GM12878 (cell line): ENCODE data around the gene BCOR. TPM values are rescaled to one million over a fixed set of nuclear protein-coding genes. Genes with fewer than 3 reads are reported as not detected.

Experiments
- ATAC-seq: fragments of 200-7000 bp; cut with Tn5 transposase; 3 replicates; pipeline ENCODE4 v1.9.1; 2020; ENCODE audit warnings: mild to moderate bottlenecking, moderate library complexity
- BruUV-seq: library from RNA; stranded (reverse); fragments of 400-500 nt; replicated peaks from 2 replicates; lab custom pipeline; 2021; lab: Mats Ljungman, UMichigan
- CTCF ChIA-PET: fragments of 300-600 bp; sonication (Branson Sonifier 250); formaldehyde crosslinking; extraction: SDS; loops from one replicate; lab custom pipeline; 2021; ENCODE audit warnings: inconsistent platforms; lab: Yijun Ruan, JAX
- POLR2A ChIA-PET: fragments of 350-600 bp; formaldehyde crosslinking; extraction: SDS; loops from one replicate; lab custom pipeline; 2021; ENCODE audit warnings: inconsistent platforms; lab: Charles Lee
- RAD21 ChIA-PET: fragments of 300-600 bp; sonication (Branson Sonifier 250); formaldehyde crosslinking; loops from one replicate; lab custom pipeline; 2023; ENCODE audit warnings: antibody characterized with exemption; ENCODE audit not compliant: unreplicated experiment; lab: Charles Lee
- SMC1A ChIA-PET: fragments of 300-600 bp; sonication (Branson Sonifier 250); formaldehyde crosslinking; loops from one replicate; lab custom pipeline; 2023; ENCODE audit not compliant: unreplicated experiment, uncharacterized antibody; lab: Charles Lee
- DNase-seq: peaks from one replicate; pipeline ENCODE4 v3.0.0-alpha.2; 2011; ENCODE audit warnings: low read depth, low spot score
- FAIRE-seq: peaks from 3 replicates; lab custom pipeline; 2011; peaks lifted over from hg19 to GRCh38; lab: Jason Lieb, UNC
- H2AFZ ChIP-seq: 2 replicates; pipeline ENCODE4 v1.6.0; 2011; ENCODE audit warnings: low read depth, low read length, control low read depth; ENCODE audit not compliant: control insufficient read depth
- H3K27ac ChIP-seq: 2 replicates; pipeline ENCODE4 v1.5.1; 2011; ENCODE audit warnings: control low read depth; ENCODE audit not compliant: control insufficient read depth, insufficient read depth
- H3K27me3 ChIP-seq, 2 experiments: replicated peaks in 1 of 2; 2 replicates each; pipeline versions ENCODE4 v1.6.0 to v1.6.1; 2011; ENCODE audit warnings: low read length in 1 of 2; ENCODE audit not compliant: control insufficient read depth in 2 of 2, insufficient read depth in 2 of 2
- H3K36me3 ChIP-seq, 2 experiments: 2 replicates each; pipeline ENCODE4 v1.5.1; 2011; ENCODE audit warnings: low read length in 1 of 2; ENCODE audit not compliant: control insufficient read depth in 2 of 2, insufficient read depth in 2 of 2
- H3K4me1 ChIP-seq: 2 replicates; pipeline ENCODE4 v1.6.1; 2011; ENCODE audit warnings: mild to moderate bottlenecking, low read length, moderate library complexity, mixed read lengths; ENCODE audit not compliant: control insufficient read depth, insufficient read depth
- H3K4me2 ChIP-seq: 2 replicates; pipeline ENCODE4 v1.6.0; 2011; ENCODE audit warnings: control low read depth; ENCODE audit not compliant: control insufficient read depth, insufficient read depth
- H3K4me3 ChIP-seq: fragments of 200-600 bp; sonication (generic); 2 replicates; pipeline ENCODE4 v1.5.1; 2016
- H3K79me2 ChIP-seq: 2 replicates; pipeline ENCODE4 v1.6.0; 2011; ENCODE audit warnings: low read length; ENCODE audit not compliant: control insufficient read depth, insufficient read depth
- H3K9ac ChIP-seq: 2 replicates; pipeline ENCODE4 v1.8.0; 2011; ENCODE audit warnings: low read length, control low read depth, mixed read lengths; ENCODE audit not compliant: control insufficient read depth, insufficient read depth
- H3K9me3 ChIP-seq: replicated peaks from 3 replicates; pipeline ENCODE4 v1.5.1; 2011; ENCODE audit warnings: mild to moderate bottlenecking, low read length; ENCODE audit not compliant: control insufficient read depth, insufficient read depth
- H4K20me1 ChIP-seq: 2 replicates; pipeline ENCODE4 v1.6.0; 2011; ENCODE audit not compliant: control insufficient read depth, insufficient read depth
- BHLHE40 ChIP-seq, 2 experiments: fragments of 450-650 bp in 1 of 2; IDR thresholded peaks; 2 replicates each; pipeline ENCODE4 v1.6.1; 2011 to 2017; ENCODE audit warnings: low read depth in 2 of 2, borderline replicate concordance in 1 of 2, improper control_type of control experiment in 1 of 2, low read length in 1 of 2, mild to moderate bottlenecking in 1 of 2
- CBFB ChIP-seq: IDR thresholded peaks from 2 replicates; pipeline ENCODE4 v1.6.1; 2016; ENCODE audit warnings: antibody characterized with exemption, low read depth
- E2F4 ChIP-seq: IDR thresholded peaks from 2 replicates; pipeline ENCODE4 v1.6.1; 2012; ENCODE audit warnings: low read depth, low read length, improper control_type of control experiment
- JUND ChIP-seq: IDR thresholded peaks from 2 replicates; pipeline ENCODE4 v1.6.1; 2012; ENCODE audit warnings: low read depth, mild to moderate bottlenecking, low read length, improper control_type of control experiment, moderate library complexity
- MTA3 ChIP-seq: IDR thresholded peaks from 2 replicates; pipeline ENCODE4 v1.6.1; 2012; ENCODE audit warnings: low read length, inconsistent platforms, borderline replicate concordance
- NRF1 ChIP-seq: conservative IDR thresholded peaks from 2 replicates; pipeline ENCODE4 v1.6.1; 2011; ENCODE audit warnings: mild to moderate bottlenecking, low read depth, low read length, improper control_type of control experiment
- SMAD1 ChIP-seq: fragments of 450-650 bp; IDR thresholded peaks from 2 replicates; pipeline ENCODE4 v1.6.1; 2018; ENCODE audit warnings: mild to moderate bottlenecking, low read depth; ENCODE audit not compliant: partially characterized antibody
- STAT1 ChIP-seq: fragments of 450-650 bp; conservative IDR thresholded peaks from 2 replicates; pipeline ENCODE4 v1.6.1; 2014; ENCODE audit warnings: antibody characterized with exemption, mild to moderate bottlenecking
- ZBED1 ChIP-seq: IDR thresholded peaks from 2 replicates; pipeline ENCODE4 v1.6.1; 2016; ENCODE audit warnings: borderline replicate concordance
- ZNF207 ChIP-seq: fragments of 450-650 bp; IDR thresholded peaks from 2 replicates; pipeline ENCODE4 v1.6.1; 2014; ENCODE audit warnings: antibody characterized with exemption, mild to moderate bottlenecking, borderline replicate concordance
- ZNF384 ChIP-seq: IDR thresholded peaks from 2 replicates; pipeline ENCODE4 v1.6.1; 2012; ENCODE audit warnings: low read depth, mild to moderate bottlenecking, low read length, improper control_type of control experiment, borderline replicate concordance
- WGBS: methylation state at CpG from one replicate; pipeline ENCODE4 v1.1.6; 2016; ENCODE audit warnings: low lambda C conversion rate; ENCODE audit not compliant: insufficient replicate concordance, insufficient coverage; ENCODE audit errors: missing lambda C conversion rate; 5-methylcytosine and 5-hydroxymethylcytosine counted together
- in situ Hi-C: fragments of 300-500 bp; cut with MboI; formaldehyde crosslinking; loops from 9 replicates; pipeline ENCODE4 v1.14.3; 2018; ENCODE audit warnings: mixed read lengths
- intact Hi-C: fragments of 100-400 bp; cut with micrococcal nuclease; formaldehyde crosslinking; loops from one replicate; pipeline ENCODE4 v1.14.2; 2022; ENCODE audit not compliant: unreplicated experiment
- polyA plus RNA-seq, 11 experiments: library from polyadenylated mRNA; depleted of rRNA in 4 of 11; unstranded in 6 of 11; stranded (reverse) in 5 of 11; fragments of >200 nt; fragmentation: Nextera tagmentation in 4 of 11; fragmentation: Illumina TruSeq in 1 of 11; extraction: Ambion mirVana in 4 of 11; extraction: Trizol in 1 of 11; gene quantifications; 1 replicate in 1 of 11; 2 replicates in 10 of 11; pipeline versions ENCODE4 v1.2.1 to v1.2.3, GENCODE V29; 2011 to 2016; ENCODE audit warnings: inconsistent platforms in 2 of 11, missing spikeins in 2 of 11, low read depth in 1 of 11
- total RNA-seq, 4 experiments: library from RNA; depleted of rRNA in 3 of 4; stranded (reverse); fragments of >200 nt in 3 of 4; fragmentation: Illumina TruSeq in 1 of 4; extraction: Trizol in 1 of 4; gene quantifications; 2 replicates each; pipeline versions ENCODE4 v1.2.1 to v1.2.3, GENCODE V29; 2013 to 2021
- TF ChIP-seq, protein P1 (sequence below): fragments of 450-650 bp; IDR thresholded peaks from 2 replicates; pipeline ENCODE4 v1.6.1; 2017; ENCODE audit warnings: mild to moderate bottlenecking
- TF ChIP-seq, protein P2 (sequence below): fragments of 450-650 bp; IDR thresholded peaks from 2 replicates; pipeline ENCODE4 v1.6.1; 2018; ENCODE audit warnings: mild to moderate bottlenecking, low read depth, moderate library complexity; ENCODE audit not compliant: partially characterized antibody

Gene BCOR
- total and polyA plus RNA-seq, 10 of the 15 experiments (the other 5 are each of a cell fraction or from before 2014, with no cell fraction given) = 5.1 to 16.4 (median 10.1) TPM

GRCh38 chrX:40102393-40103381, 4.9 kb upstream of the BCOR start (continued):
- TF ChIP-seq, protein P1, sequence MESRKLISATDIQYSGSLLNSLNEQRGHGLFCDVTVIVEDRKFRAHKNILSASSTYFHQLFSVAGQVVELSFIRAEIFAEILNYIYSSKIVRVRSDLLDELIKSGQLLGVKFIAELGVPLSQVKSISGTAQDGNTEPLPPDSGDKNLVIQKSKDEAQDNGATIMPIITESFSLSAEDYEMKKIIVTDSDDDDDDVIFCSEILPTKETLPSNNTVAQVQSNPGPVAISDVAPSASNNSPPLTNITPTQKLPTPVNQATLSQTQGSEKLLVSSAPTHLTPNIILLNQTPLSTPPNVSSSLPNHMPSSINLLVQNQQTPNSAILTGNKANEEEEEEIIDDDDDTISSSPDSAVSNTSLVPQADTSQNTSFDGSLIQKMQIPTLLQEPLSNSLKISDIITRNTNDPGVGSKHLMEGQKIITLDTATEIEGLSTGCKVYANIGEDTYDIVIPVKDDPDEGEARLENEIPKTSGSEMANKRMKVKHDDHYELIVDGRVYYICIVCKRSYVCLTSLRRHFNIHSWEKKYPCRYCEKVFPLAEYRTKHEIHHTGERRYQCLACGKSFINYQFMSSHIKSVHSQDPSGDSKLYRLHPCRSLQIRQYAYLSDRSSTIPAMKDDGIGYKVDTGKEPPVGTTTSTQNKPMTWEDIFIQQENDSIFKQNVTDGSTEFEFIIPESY = no peak

DNA sequence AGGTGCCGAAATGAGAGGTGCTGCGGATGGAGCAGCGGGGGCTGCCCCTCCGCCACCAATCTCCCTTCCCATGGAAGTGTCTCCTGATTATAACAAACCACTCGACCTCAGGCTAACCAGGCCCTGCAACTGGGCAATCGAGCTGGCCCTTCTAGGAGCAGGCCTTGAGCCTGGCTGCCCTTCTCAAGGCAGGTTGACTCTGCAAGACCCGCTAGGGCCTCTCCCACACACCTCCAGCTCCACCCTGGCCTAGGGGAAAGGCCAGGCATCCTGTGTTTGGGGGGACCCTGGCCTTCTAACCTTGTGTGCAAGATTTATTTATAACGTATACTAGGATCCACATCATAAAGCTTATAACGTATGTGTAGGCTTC, 3.7 kb upstream of the BCOR start:
- Histone ChIP-seq H3K27ac (no peak overlapping the region), H3K79me2 (peaks cover 4% of the 10 kb centered on the region), H2AFZ (no peak overlapping the region), H3K4me2 (no peak overlapping the region), H3K4me3 (no peak overlapping the region), H3K9ac (no peak overlapping the region), H3K27me3 (no peaks in the 10 kb centered on the region), H3K4me1 (peaks cover 4% of the 10 kb centered on the region; the same call in 1 of the 2 replicates), H3K36me3 (no peaks in the 10 kb centered on the region), H4K20me1 (no peaks in the 10 kb centered on the region), H3K9me3 (no peaks in the 10 kb centered on the region; the same call in 2 of the 3 replicates)
- RAD21 ChIA-PET = no interaction called here
- intact Hi-C loops (no loop called here), in situ Hi-C loops (no loop called here)
- no peak for DNase-seq
- FAIRE-seq = no peak
- no TSS peak for BruUV-seq
- no peak for ATAC-seq
- CTCF ChIA-PET = interaction anchor here (0.9 kb wide), 1 partner anchor 9 kb away, joined by 3 read pairs; no protein-coding TSS in a partner anchor
- WGBS = 63% methylated on average over 9 of the region's 9 CpGs
- SMC1A ChIA-PET = no interaction called here
- POLR2A ChIA-PET = no interaction called here
- TF ChIP-seq BHLHE40 (IDR thresholded peaks at IDR 0.05; ENCODE audit: borderline replicate concordance in 1 of 2, low read depth in 2 of 2, low read length in 1 of 2) = no peak
- TF ChIP-seq JUND = no peak
- TF ChIP-seq SMAD1 = no peak
- TF ChIP-seq ZBED1 = no peak
- no peak for TF ChIP-seq STAT1
- TF ChIP-seq MTA3 = no peak
- TF ChIP-seq NRF1 = no peak
- TF ChIP-seq ZNF207 = no peak
- TF ChIP-seq, protein P2, sequence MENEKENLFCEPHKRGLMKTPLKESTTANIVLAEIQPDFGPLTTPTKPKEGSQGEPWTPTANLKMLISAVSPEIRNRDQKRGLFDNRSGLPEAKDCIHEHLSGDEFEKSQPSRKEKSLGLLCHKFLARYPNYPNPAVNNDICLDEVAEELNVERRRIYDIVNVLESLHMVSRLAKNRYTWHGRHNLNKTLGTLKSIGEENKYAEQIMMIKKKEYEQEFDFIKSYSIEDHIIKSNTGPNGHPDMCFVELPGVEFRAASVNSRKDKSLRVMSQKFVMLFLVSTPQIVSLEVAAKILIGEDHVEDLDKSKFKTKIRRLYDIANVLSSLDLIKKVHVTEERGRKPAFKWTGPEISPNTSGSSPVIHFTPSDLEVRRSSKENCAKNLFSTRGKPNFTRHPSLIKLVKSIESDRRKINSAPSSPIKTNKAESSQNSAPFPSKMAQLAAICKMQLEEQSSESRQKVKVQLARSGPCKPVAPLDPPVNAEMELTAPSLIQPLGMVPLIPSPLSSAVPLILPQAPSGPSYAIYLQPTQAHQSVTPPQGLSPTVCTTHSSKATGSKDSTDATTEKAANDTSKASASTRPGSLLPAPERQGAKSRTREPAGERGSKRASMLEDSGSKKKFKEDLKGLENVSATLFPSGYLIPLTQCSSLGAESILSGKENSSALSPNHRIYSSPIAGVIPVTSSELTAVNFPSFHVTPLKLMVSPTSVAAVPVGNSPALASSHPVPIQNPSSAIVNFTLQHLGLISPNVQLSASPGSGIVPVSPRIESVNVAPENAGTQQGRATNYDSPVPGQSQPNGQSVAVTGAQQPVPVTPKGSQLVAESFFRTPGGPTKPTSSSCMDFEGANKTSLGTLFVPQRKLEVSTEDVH = no peak
- no peak for TF ChIP-seq CBFB
- TF ChIP-seq E2F4 = no peak
- TF ChIP-seq ZNF384 = no peak
